GM12801 (cell line): ENCODE data around the gene MORN1.

Experiments
- CTCF ChIP-seq: IDR thresholded peaks from one replicate; pipeline ENCODE4 v1.5.1; 2011; ENCODE audit warnings: control low read depth; ENCODE audit not compliant: insufficient read length; ENCODE audit errors: extremely low read depth

The MORN1 gene

GRCh38 chr1:2374252-2375155, 16.9 kb downstream of the MORN1 start:
- no peak for TF ChIP-seq CTCF

- no peak for TF ChIP-seq CTCF
Observed at GRCh38 chr1:2373551-2374251, 17.7 kb downstream of the MORN1 start.

- TF ChIP-seq CTCF = no peak
Observed at GRCh38 chr1:2372551-2373490, 18.5 kb downstream of the MORN1 start.

DNA sequence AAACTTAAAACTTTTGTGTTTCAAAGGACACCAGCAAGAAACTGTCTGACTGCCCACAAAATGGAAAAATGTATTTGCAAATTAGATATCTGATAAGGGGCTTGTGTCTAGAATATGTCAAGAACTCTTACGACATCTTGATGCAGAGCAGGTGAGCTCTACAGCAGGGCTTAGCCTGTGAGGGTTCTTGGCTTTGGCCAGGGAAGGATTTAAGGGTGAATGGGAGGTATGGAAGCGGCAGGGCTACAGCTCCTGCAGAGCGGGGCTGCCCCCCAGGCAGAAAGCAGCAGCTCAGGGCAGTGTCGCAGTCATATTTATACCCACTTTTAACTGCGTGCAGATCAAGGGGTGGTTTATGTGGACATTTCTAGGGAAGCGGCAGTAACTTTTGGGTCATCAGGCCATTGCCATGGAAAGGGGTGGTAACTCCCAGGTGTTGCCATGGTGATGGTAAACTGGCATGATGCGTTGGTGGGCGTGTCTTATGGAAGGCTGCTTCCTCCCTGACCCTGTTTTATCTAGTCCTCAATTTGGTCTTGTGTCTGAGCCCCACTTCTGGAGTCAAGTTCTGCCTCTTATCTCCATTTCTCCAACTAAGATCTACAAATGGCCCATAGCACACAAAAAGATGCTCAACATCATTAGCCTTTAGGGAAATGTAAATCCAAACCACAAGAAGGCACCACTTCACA, 23.2 kb downstream of the MORN1 start:
- no peak for TF ChIP-seq CTCF

GRCh38 chr1:2363847-2364513, 27.4 kb downstream of the MORN1 start:
- no peak for TF ChIP-seq CTCF

DNA sequence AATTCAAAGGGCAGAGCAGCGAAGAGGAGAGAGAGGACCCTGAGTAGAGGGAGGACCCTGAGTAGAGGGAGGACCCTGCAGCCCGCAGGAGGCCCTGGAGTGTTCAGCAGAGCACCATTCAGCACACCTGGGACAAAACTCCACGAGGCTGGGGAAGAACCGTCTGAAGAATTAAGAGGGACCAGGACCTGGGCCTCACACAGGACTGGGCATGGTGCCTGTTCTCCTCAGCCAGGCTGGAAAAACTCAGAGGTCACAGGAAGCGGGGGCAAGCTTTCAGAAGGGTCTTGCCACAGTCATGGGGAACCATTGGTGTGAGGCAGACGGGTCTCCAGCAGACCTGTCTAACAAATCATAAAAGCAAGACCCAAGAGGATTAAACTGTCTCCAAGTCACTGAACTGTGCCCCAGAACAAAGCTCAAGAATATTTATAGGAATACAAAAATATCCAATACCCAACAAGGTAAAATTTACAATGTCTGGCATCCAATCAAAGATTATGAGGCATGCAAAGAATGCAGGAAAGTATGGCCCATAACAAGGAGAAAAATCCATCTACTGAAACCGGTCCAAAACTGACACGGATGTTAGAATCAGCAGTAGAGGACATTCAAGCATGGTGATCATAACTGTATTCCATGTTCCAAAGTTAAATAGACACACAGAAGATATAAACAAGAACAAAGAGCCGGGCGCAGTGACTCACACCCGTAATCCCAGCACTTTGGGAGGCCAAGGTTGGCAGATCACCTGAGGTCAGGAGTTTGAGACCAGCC, 30.6 kb downstream of the MORN1 start:
- no peak for TF ChIP-seq CTCF
